HCT116 (cell line): ENCODE data around the gene MINDY4.

Experiments
- CEBPB ChIP-seq: IDR thresholded peaks from 2 replicates; pipeline ENCODE4 v1.6.1; 2012; ENCODE audit warnings: low read depth
- EZH2 ChIP-seq: fragments of 200-600 bp; sonication (generic); IDR thresholded peaks from 2 replicates; pipeline ENCODE4 v1.6.1; 2017; ENCODE audit warnings: antibody characterized with exemption, mixed run types
- EZH2phosphoT487 ChIP-seq: fragments of 200-600 bp; IDR thresholded peaks from 2 replicates; pipeline ENCODE4 v1.6.1; 2018; ENCODE audit warnings: antibody characterized with exemption, borderline replicate concordance
- FOSL1 ChIP-seq: IDR thresholded peaks from 2 replicates; pipeline ENCODE4 v1.6.1; 2012; ENCODE audit warnings: low read depth
- JUND ChIP-seq: IDR thresholded peaks from 2 replicates; pipeline ENCODE4 v1.6.1; 2012
- MAX ChIP-seq: IDR thresholded peaks from 2 replicates; pipeline ENCODE4 v1.6.1; 2012
- POLR2A ChIP-seq: IDR thresholded peaks from 2 replicates; pipeline ENCODE4 v1.7.0; 2011; ENCODE audit warnings: borderline replicate concordance; ENCODE audit not compliant: insufficient read depth, insufficient read length; ENCODE audit errors: extremely low read depth
- POLR2AphosphoS5 ChIP-seq: IDR thresholded peaks from 2 replicates; pipeline ENCODE4 v1.6.1; 2011; ENCODE audit warnings: mild to moderate bottlenecking, low read depth, low read length, moderate library complexity
- SP1 ChIP-seq: IDR thresholded peaks from 2 replicates; pipeline ENCODE4 v1.6.1; 2012; ENCODE audit warnings: low read depth
- ZNF274 ChIP-seq: fragments of 200-500 bp; sonication (Bioruptor generic); IDR thresholded peaks from 2 replicates; pipeline ENCODE4 v1.6.1; 2014; ENCODE audit warnings: mild to moderate bottlenecking, low read depth, low read length, inconsistent platforms
- TF ChIP-seq, protein P1 (sequence below), 3 experiments: fragments of 200-600 bp in 1 of 3; sonication (generic) in 1 of 3; IDR thresholded peaks in 2 of 3; conservative IDR thresholded peaks in 1 of 3; 2 replicates each; pipeline ENCODE4 v1.5.1; 2012 to 2017; ENCODE audit warnings: low read depth in 2 of 3, low read length in 2 of 3, antibody characterized with exemption in 1 of 3, borderline replicate concordance in 1 of 3, control low read depth in 1 of 3, mild to moderate bottlenecking in 1 of 3, mixed read lengths in 1 of 3, mixed run types in 1 of 3, moderate library complexity in 1 of 3; ENCODE audit not compliant: insufficient read depth in 1 of 3
- TF ChIP-seq, protein P2 (sequence below): IDR thresholded peaks from 2 replicates; pipeline ENCODE4 v1.6.1; 2012; ENCODE audit warnings: low read depth
- TF ChIP-seq, protein P3 (sequence below): IDR thresholded peaks from 2 replicates; pipeline ENCODE4 v1.6.1; 2011; ENCODE audit warnings: mild to moderate bottlenecking, low read length, moderate library complexity; ENCODE audit not compliant: insufficient replicate concordance; ENCODE audit errors: extremely low read depth

- TF ChIP-seq, protein P1, sequence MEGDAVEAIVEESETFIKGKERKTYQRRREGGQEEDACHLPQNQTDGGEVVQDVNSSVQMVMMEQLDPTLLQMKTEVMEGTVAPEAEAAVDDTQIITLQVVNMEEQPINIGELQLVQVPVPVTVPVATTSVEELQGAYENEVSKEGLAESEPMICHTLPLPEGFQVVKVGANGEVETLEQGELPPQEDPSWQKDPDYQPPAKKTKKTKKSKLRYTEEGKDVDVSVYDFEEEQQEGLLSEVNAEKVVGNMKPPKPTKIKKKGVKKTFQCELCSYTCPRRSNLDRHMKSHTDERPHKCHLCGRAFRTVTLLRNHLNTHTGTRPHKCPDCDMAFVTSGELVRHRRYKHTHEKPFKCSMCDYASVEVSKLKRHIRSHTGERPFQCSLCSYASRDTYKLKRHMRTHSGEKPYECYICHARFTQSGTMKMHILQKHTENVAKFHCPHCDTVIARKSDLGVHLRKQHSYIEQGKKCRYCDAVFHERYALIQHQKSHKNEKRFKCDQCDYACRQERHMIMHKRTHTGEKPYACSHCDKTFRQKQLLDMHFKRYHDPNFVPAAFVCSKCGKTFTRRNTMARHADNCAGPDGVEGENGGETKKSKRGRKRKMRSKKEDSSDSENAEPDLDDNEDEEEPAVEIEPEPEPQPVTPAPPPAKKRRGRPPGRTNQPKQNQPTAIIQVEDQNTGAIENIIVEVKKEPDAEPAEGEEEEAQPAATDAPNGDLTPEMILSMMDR (IDR thresholded peaks at IDR 0.05 in 2 of 3, conservative IDR thresholded peaks at IDR 0.05 in 1 of 3; ENCODE audit: borderline replicate concordance in 1 of 3, insufficient read depth in 1 of 3, low read depth in 2 of 3, low read length in 2 of 3) = peak; percentile 66 to 77 (median 73)
- TF ChIP-seq EZH2 = no peak
- TF ChIP-seq, protein P2, sequence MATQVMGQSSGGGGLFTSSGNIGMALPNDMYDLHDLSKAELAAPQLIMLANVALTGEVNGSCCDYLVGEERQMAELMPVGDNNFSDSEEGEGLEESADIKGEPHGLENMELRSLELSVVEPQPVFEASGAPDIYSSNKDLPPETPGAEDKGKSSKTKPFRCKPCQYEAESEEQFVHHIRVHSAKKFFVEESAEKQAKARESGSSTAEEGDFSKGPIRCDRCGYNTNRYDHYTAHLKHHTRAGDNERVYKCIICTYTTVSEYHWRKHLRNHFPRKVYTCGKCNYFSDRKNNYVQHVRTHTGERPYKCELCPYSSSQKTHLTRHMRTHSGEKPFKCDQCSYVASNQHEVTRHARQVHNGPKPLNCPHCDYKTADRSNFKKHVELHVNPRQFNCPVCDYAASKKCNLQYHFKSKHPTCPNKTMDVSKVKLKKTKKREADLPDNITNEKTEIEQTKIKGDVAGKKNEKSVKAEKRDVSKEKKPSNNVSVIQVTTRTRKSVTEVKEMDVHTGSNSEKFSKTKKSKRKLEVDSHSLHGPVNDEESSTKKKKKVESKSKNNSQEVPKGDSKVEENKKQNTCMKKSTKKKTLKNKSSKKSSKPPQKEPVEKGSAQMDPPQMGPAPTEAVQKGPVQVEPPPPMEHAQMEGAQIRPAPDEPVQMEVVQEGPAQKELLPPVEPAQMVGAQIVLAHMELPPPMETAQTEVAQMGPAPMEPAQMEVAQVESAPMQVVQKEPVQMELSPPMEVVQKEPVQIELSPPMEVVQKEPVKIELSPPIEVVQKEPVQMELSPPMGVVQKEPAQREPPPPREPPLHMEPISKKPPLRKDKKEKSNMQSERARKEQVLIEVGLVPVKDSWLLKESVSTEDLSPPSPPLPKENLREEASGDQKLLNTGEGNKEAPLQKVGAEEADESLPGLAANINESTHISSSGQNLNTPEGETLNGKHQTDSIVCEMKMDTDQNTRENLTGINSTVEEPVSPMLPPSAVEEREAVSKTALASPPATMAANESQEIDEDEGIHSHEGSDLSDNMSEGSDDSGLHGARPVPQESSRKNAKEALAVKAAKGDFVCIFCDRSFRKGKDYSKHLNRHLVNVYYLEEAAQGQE = no peak
- no peak for TF ChIP-seq MAX
- TF ChIP-seq, protein P3, sequence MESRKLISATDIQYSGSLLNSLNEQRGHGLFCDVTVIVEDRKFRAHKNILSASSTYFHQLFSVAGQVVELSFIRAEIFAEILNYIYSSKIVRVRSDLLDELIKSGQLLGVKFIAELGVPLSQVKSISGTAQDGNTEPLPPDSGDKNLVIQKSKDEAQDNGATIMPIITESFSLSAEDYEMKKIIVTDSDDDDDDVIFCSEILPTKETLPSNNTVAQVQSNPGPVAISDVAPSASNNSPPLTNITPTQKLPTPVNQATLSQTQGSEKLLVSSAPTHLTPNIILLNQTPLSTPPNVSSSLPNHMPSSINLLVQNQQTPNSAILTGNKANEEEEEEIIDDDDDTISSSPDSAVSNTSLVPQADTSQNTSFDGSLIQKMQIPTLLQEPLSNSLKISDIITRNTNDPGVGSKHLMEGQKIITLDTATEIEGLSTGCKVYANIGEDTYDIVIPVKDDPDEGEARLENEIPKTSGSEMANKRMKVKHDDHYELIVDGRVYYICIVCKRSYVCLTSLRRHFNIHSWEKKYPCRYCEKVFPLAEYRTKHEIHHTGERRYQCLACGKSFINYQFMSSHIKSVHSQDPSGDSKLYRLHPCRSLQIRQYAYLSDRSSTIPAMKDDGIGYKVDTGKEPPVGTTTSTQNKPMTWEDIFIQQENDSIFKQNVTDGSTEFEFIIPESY = no peak
- TF ChIP-seq ZNF274 = no peak
- no peak for TF ChIP-seq JUND
- TF ChIP-seq POLR2A = no peak
- TF ChIP-seq FOSL1 = no peak
- TF ChIP-seq POLR2AphosphoS5 = no peak
- no peak for TF ChIP-seq SP1
- no peak for TF ChIP-seq CEBPB
- no peak for TF ChIP-seq EZH2phosphoT487
Observed at GRCh38 chr7:30800785-30801252, 29.6 kb downstream of the MINDY4 start.
